DOHH2 (cell line): ENCODE results near the gene VSIG10L2.

Source experiments
- H3F3A ChIP-seq: fragments of 200-600 bp; sonication (generic), shearing (Covaris generic); 2 replicates; pipeline ENCODE4 v1.6.0; 2016; ENCODE audit warnings: antibody characterized with exemption, mild to moderate bottlenecking; ENCODE audit not compliant: control insufficient read depth, insufficient read depth
- H3K27ac ChIP-seq: fragments of 200-600 bp; sonication (generic); 2 replicates; pipeline ENCODE4 v1.5.1; 2014; ENCODE audit warnings: low read depth, mild to moderate bottlenecking, low read length, moderate library complexity
- H3K27me3 ChIP-seq: fragments of 200-600 bp; sonication (generic); 2 replicates; pipeline ENCODE4 v1.6.1; 2014; ENCODE audit warnings: mild to moderate bottlenecking, low read length, mixed read lengths; ENCODE audit not compliant: control insufficient read depth
- H3K36me3 ChIP-seq: fragments of 200-600 bp; sonication (generic); 2 replicates; pipeline ENCODE4 v1.6.1; 2014; ENCODE audit warnings: mild to moderate bottlenecking, low read length, moderate library complexity, mixed read lengths; ENCODE audit not compliant: control insufficient read depth
- H3K4me1 ChIP-seq: fragments of 200-600 bp; sonication (generic); 2 replicates; pipeline ENCODE4 v1.6.1; 2014; ENCODE audit warnings: mild to moderate bottlenecking, low read length, mixed read lengths; ENCODE audit not compliant: control insufficient read depth
- H3K4me2 ChIP-seq: fragments of 200-600 bp; sonication (generic); 2 replicates; pipeline ENCODE4 v1.6.0; 2014; ENCODE audit warnings: mild to moderate bottlenecking, low read length, moderate library complexity
- H3K4me3 ChIP-seq: fragments of 200-600 bp; sonication (generic); 2 replicates; pipeline ENCODE4 v1.5.1; 2014; ENCODE audit warnings: mild to moderate bottlenecking, low read length, mixed read lengths
- H3K79me2 ChIP-seq: fragments of 200-600 bp; sonication (generic); 2 replicates; pipeline ENCODE4 v1.6.1; 2014; ENCODE audit warnings: mild to moderate bottlenecking, low read length, mixed read lengths; ENCODE audit not compliant: control insufficient read depth
- H3K9me2 ChIP-seq: fragments of 200-600 bp; sonication (generic); replicated peaks from 2 replicates; pipeline ENCODE4 v1.6.1; 2014; ENCODE audit warnings: mild to moderate bottlenecking, low read length, mixed read lengths; ENCODE audit not compliant: control insufficient read depth
- H3K9me3 ChIP-seq: fragments of 200-600 bp; sonication (generic); 2 replicates; pipeline ENCODE4 v1.6.1; 2014; ENCODE audit warnings: antibody characterized with exemption, low read length, mixed read lengths; ENCODE audit not compliant: control insufficient read depth, insufficient read depth
- H4K20me1 ChIP-seq: fragments of 200-600 bp; sonication (generic); 2 replicates; pipeline ENCODE4 v1.6.0; 2014; ENCODE audit warnings: low read depth, mild to moderate bottlenecking, antibody characterized with exemption, low read length, moderate library complexity; ENCODE audit not compliant: control insufficient read depth, insufficient read depth
- EZH2phosphoT487 ChIP-seq: fragments of 200-600 bp; sonication (generic); IDR thresholded peaks from 2 replicates; pipeline ENCODE4 v1.6.1; 2017; ENCODE audit warnings: borderline replicate concordance, mild to moderate bottlenecking, antibody characterized with exemption, low read length, moderate library complexity, mixed read lengths
- TF ChIP-seq, protein P1 (sequence below): fragments of 200-600 bp; sonication (generic); IDR thresholded peaks from one replicate; pipeline ENCODE4 v1.5.1; 2014; ENCODE audit warnings: antibody characterized with exemption, mild to moderate bottlenecking, low read depth, low read length; ENCODE audit not compliant: poor library complexity, severe bottlenecking

Gene VSIG10L2

DNA sequence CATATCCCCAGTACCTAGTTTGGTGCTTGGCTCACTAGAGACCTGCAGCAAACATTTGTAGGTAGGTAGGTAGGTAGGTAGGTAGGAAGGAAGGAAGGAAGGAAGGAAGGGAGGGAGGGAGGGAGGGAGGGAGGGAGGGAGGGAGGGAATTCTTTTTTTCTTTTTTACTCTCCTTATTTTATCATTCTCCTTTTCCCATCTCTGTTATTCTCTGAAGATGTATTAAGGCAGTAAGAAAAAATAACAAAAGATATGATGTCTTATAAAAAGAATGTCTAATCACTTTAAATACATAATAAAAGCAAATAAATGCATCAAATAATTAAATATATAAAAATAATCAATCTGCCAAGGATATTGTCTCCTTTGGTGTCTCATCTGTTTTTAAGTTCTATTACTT lies 28.4 kb downstream of the VSIG10L2 start:
- H3K4me2 ChIP-seq: no peak overlapping the region
- H3K27ac ChIP-seq: no peak overlapping the region
- H3K4me1 ChIP-seq: no peaks in the 10 kb centered on the region
- no peaks in the 10 kb centered on the region for H3K36me3 ChIP-seq
- no peak overlapping the region for H3K4me3 ChIP-seq
- no peaks in the 10 kb centered on the region for H4K20me1 ChIP-seq
- H3K27me3 ChIP-seq: no peaks in the 10 kb centered on the region; the same call in 1 of the 2 replicates
- H3K9me2 ChIP-seq: no peaks in the 10 kb centered on the region
- H3K9me3 ChIP-seq: no peaks in the 10 kb centered on the region
- no peaks in the 10 kb centered on the region for H3F3A ChIP-seq
- H3K79me2 ChIP-seq: no peaks in the 10 kb centered on the region
- TF ChIP-seq EZH2phosphoT487: no peak
- TF ChIP-seq, protein P1, sequence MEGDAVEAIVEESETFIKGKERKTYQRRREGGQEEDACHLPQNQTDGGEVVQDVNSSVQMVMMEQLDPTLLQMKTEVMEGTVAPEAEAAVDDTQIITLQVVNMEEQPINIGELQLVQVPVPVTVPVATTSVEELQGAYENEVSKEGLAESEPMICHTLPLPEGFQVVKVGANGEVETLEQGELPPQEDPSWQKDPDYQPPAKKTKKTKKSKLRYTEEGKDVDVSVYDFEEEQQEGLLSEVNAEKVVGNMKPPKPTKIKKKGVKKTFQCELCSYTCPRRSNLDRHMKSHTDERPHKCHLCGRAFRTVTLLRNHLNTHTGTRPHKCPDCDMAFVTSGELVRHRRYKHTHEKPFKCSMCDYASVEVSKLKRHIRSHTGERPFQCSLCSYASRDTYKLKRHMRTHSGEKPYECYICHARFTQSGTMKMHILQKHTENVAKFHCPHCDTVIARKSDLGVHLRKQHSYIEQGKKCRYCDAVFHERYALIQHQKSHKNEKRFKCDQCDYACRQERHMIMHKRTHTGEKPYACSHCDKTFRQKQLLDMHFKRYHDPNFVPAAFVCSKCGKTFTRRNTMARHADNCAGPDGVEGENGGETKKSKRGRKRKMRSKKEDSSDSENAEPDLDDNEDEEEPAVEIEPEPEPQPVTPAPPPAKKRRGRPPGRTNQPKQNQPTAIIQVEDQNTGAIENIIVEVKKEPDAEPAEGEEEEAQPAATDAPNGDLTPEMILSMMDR: no peak

DNA sequence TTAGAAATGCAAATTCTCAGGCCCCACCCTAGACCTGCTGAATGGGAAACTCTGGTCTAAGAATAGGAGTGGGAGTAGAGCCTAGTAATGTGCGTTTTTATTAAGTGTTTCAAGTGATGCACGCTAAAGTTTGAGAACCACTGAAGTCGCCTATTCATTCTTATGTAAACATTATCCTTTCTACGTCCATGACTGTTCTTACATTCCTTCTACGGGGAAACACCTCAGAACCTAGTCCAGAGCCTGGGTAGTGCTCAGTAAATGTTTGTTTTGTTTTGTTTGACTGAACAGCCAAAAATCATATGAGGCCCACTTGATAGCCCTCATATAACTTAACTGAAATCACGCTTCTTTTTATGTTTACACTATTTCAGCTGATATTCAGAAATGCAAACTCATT lies 29.8 kb downstream of the VSIG10L2 start:
- Histone ChIP-seq H3K4me2 (no peak overlapping the region), H3K27me3 (no peaks in the 10 kb centered on the region; the same call in 1 of the 2 replicates), H4K20me1 (no peaks in the 10 kb centered on the region), H3K4me3 (no peak overlapping the region), H3K9me2 (no peaks in the 10 kb centered on the region), H3K27ac (no peak overlapping the region), H3K79me2 (no peaks in the 10 kb centered on the region), H3K9me3 (no peaks in the 10 kb centered on the region), H3F3A (no peaks in the 10 kb centered on the region), H3K4me1 (no peaks in the 10 kb centered on the region), H3K36me3 (no peaks in the 10 kb centered on the region)
- TF ChIP-seq EZH2phosphoT487: no peak
- TF ChIP-seq, protein P1: no peak

DNA sequence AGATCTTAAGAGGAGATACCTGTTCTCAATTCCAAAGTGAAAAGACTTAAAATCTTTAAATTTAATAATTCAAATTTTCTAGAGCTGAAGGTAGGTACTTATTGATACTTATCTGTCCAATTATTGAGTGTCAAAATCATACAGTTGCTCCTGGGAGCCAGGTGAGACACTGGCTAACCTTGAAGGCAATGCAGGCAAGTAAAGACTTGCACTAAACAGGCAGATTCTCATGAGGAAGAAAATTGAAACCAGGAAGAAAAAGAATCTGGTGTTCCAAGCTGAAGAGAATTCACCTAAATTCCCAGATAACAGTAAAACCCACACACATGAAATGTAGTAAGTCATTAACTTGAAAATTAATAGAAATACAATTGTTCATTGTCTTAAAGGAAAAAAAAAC lies 30.3 kb downstream of the VSIG10L2 start:
- TF ChIP-seq EZH2phosphoT487: no peak
- TF ChIP-seq, protein P1: no peak
- H3K4me3 ChIP-seq: no peak overlapping the region

More for the DNA sequence above, 30.3 kb downstream of the VSIG10L2 start:
- Histone ChIP-seq H3K27ac (no peak overlapping the region), H3K4me2 (no peak overlapping the region), H3K79me2 (no peaks in the 10 kb centered on the region), H3K36me3 (no peaks in the 10 kb centered on the region), H3K9me2 (no peaks in the 10 kb centered on the region), H4K20me1 (no peaks in the 10 kb centered on the region), H3K9me3 (no peaks in the 10 kb centered on the region), H3F3A (no peaks in the 10 kb centered on the region), H3K27me3 (no peaks in the 10 kb centered on the region; the same call in 1 of the 2 replicates), H3K4me1 (no peaks in the 10 kb centered on the region)
